DOHH2 (cell line): ENCODE data around the gene EPS8L3.

Experiments used
- H3F3A ChIP-seq: fragments of 200-600 bp; sonication (generic), shearing (Covaris generic); 2 replicates; pipeline ENCODE4 v1.6.0; 2016; ENCODE audit warnings: antibody characterized with exemption, mild to moderate bottlenecking; ENCODE audit not compliant: control insufficient read depth, insufficient read depth
- H3K27ac ChIP-seq: fragments of 200-600 bp; sonication (generic); 2 replicates; pipeline ENCODE4 v1.5.1; 2014; ENCODE audit warnings: low read depth, mild to moderate bottlenecking, low read length, moderate library complexity
- H3K27me3 ChIP-seq: fragments of 200-600 bp; sonication (generic); 2 replicates; pipeline ENCODE4 v1.6.1; 2014; ENCODE audit warnings: mild to moderate bottlenecking, low read length, mixed read lengths; ENCODE audit not compliant: control insufficient read depth
- H3K36me3 ChIP-seq: fragments of 200-600 bp; sonication (generic); 2 replicates; pipeline ENCODE4 v1.6.1; 2014; ENCODE audit warnings: mild to moderate bottlenecking, low read length, moderate library complexity, mixed read lengths; ENCODE audit not compliant: control insufficient read depth
- H3K4me1 ChIP-seq: fragments of 200-600 bp; sonication (generic); 2 replicates; pipeline ENCODE4 v1.6.1; 2014; ENCODE audit warnings: mild to moderate bottlenecking, low read length, mixed read lengths; ENCODE audit not compliant: control insufficient read depth
- H3K4me2 ChIP-seq: fragments of 200-600 bp; sonication (generic); 2 replicates; pipeline ENCODE4 v1.6.0; 2014; ENCODE audit warnings: mild to moderate bottlenecking, low read length, moderate library complexity
- H3K4me3 ChIP-seq: fragments of 200-600 bp; sonication (generic); 2 replicates; pipeline ENCODE4 v1.5.1; 2014; ENCODE audit warnings: mild to moderate bottlenecking, low read length, mixed read lengths
- H3K79me2 ChIP-seq: fragments of 200-600 bp; sonication (generic); 2 replicates; pipeline ENCODE4 v1.6.1; 2014; ENCODE audit warnings: mild to moderate bottlenecking, low read length, mixed read lengths; ENCODE audit not compliant: control insufficient read depth
- H3K9me2 ChIP-seq: fragments of 200-600 bp; sonication (generic); replicated peaks from 2 replicates; pipeline ENCODE4 v1.6.1; 2014; ENCODE audit warnings: mild to moderate bottlenecking, low read length, mixed read lengths; ENCODE audit not compliant: control insufficient read depth
- H3K9me3 ChIP-seq: fragments of 200-600 bp; sonication (generic); 2 replicates; pipeline ENCODE4 v1.6.1; 2014; ENCODE audit warnings: antibody characterized with exemption, low read length, mixed read lengths; ENCODE audit not compliant: control insufficient read depth, insufficient read depth
- H4K20me1 ChIP-seq: fragments of 200-600 bp; sonication (generic); 2 replicates; pipeline ENCODE4 v1.6.0; 2014; ENCODE audit warnings: low read depth, mild to moderate bottlenecking, antibody characterized with exemption, low read length, moderate library complexity; ENCODE audit not compliant: control insufficient read depth, insufficient read depth
- CTCF ChIP-seq: fragments of 200-600 bp; sonication (generic); IDR thresholded peaks from one replicate; pipeline ENCODE4 v1.5.1; 2014; ENCODE audit warnings: antibody characterized with exemption, mild to moderate bottlenecking, low read depth, low read length; ENCODE audit not compliant: poor library complexity, severe bottlenecking
- EZH2phosphoT487 ChIP-seq: fragments of 200-600 bp; sonication (generic); IDR thresholded peaks from 2 replicates; pipeline ENCODE4 v1.6.1; 2017; ENCODE audit warnings: borderline replicate concordance, mild to moderate bottlenecking, antibody characterized with exemption, low read length, moderate library complexity, mixed read lengths

EPS8L3 gene

GRCh38 chr1:109760581-109761226 lies 3.0 kb downstream of the EPS8L3 start:
- no peaks in the 10 kb centered on the region for H3K27me3 ChIP-seq
- no peaks in the 10 kb centered on the region for H3K36me3 ChIP-seq
- H3K4me3 ChIP-seq = no peak overlapping the region
- no peaks in the 10 kb centered on the region for H3F3A ChIP-seq
- H3K27ac ChIP-seq = no peak overlapping the region
- no peaks in the 10 kb centered on the region for H3K4me1 ChIP-seq
- H3K4me2 ChIP-seq = no peak overlapping the region
- H3K79me2 ChIP-seq = no peaks in the 10 kb centered on the region
- H3K9me3 ChIP-seq = no peaks in the 10 kb centered on the region
- TF ChIP-seq EZH2phosphoT487 (no peak), CTCF (no peak)
- no peaks in the 10 kb centered on the region for H4K20me1 ChIP-seq
- H3K9me2 ChIP-seq = no peaks in the 10 kb centered on the region

GRCh38 chr1:109759513-109760334 lies 4.0 kb downstream of the EPS8L3 start:
- no peaks in the 10 kb centered on the region for H3K9me3 ChIP-seq
- H3K4me3 ChIP-seq = no peak overlapping the region
- no peaks in the 10 kb centered on the region for H3K9me2 ChIP-seq
- H3F3A ChIP-seq = no peaks in the 10 kb centered on the region
- no peaks in the 10 kb centered on the region for H4K20me1 ChIP-seq
- H3K27ac ChIP-seq = no peak overlapping the region
- TF ChIP-seq CTCF (no peak), EZH2phosphoT487 (no peak)
- no peaks in the 10 kb centered on the region for H3K79me2 ChIP-seq
- no peaks in the 10 kb centered on the region for H3K36me3 ChIP-seq
- no peaks in the 10 kb centered on the region for H3K4me1 ChIP-seq
- peaks cover 2% of the 10 kb centered on the region; the same call in 1 of the 2 replicates for H3K27me3 ChIP-seq
- H3K4me2 ChIP-seq = no peak overlapping the region

- H3K4me2 ChIP-seq = no peak overlapping the region
- no peak for TF ChIP-seq EZH2phosphoT487
Observed at GRCh38 chr1:109757936-109758786, 5.6 kb downstream of the EPS8L3 start.

More at GRCh38 chr1:109757936-109758786, 5.6 kb downstream of the EPS8L3 start:
- no peaks in the 10 kb centered on the region for H3F3A ChIP-seq
- H4K20me1 ChIP-seq = no peaks in the 10 kb centered on the region
- H3K27ac ChIP-seq = no peak overlapping the region
- no peaks in the 10 kb centered on the region for H3K9me2 ChIP-seq
- no peaks in the 10 kb centered on the region for H3K36me3 ChIP-seq
- no peak overlapping the region for H3K4me3 ChIP-seq
- H3K4me1 ChIP-seq = no peaks in the 10 kb centered on the region
- H3K79me2 ChIP-seq = no peaks in the 10 kb centered on the region
- no peaks in the 10 kb centered on the region for H3K9me3 ChIP-seq
- H3K27me3 ChIP-seq = peaks cover 11% of the 10 kb centered on the region
